GM21576 (cell line): ENCODE results near the gene SLC51A.
"Not testable (repeated sequence)": the region's sequence is repeated elsewhere in the genome, so short reads cannot be mapped to it uniquely, and the experiment has no call there.

Experiments
- ATAC-seq: cut with Tn5 transposase; IDR thresholded peaks from one replicate; pipeline ENCODE4 v1.9.1; 2021; ENCODE audit warnings: mild to moderate bottlenecking, moderate library complexity; ENCODE audit not compliant: unreplicated experiment

SLC51A gene

DNA sequence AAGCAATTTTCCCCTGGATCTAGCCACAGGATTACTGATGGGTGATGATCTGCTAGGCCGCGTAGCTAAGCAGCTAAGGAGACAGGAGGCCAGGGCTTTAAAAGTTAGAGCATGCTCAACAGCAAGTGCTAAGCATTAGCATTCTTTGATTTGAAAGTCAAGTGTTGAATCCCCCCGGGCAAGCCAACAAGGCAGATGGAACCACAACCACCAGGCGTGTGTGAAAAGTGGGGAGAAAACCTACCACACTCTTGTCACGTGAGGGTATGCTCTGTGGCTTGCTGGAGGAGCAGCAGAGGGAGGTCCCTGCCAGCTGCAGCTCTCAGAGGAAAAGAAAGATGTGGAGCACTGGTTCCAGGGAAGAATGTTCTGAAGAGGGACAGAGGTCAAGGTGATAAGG is 20.9 kb downstream of the SLC51A start:
- ATAC-seq = no peak

DNA sequence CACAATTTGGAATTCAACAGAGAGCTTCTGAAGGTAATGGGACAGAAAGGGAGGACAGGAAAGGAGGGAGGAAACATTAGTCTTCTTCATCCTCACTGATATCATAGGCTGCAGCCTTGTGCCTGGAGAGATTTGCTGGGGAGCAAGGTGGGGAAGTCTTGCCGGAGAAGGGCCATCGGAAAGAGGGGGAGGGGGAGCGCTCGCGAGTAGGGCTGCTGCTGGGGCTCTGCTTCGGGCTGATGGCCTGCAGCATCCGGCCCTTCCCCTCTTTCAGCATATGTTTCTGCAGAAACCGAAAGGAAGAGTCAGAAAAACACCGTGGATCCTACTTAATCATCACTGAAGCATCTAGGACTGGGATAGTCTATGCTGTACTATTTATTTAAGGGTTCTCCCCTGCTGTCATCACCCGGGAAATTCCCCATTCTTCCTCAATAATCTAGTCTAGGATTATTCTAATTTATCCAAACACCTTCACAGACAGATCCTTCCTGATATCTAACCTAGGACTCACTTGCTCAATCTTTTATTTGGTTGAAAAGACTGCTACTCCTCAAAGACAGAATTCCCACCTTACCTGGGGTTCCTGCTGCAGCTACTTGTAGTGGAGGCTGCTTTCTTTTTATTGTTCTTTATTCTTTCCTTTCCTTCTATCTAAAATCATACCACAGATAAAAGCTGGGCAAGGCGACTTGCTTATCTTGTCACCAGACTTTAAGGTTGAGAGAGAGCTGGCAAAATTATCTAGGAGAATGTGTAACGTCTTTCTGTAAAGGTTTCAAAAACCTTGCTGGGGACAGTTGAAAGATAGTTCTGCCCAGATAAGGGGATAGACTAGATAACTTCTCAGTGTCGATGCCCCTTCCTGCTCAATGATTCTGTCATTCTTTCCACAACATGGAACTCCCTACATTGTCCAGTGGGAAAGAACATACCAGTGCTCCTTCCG is 22.6 kb downstream of the SLC51A start:
- no peak for ATAC-seq

DNA sequence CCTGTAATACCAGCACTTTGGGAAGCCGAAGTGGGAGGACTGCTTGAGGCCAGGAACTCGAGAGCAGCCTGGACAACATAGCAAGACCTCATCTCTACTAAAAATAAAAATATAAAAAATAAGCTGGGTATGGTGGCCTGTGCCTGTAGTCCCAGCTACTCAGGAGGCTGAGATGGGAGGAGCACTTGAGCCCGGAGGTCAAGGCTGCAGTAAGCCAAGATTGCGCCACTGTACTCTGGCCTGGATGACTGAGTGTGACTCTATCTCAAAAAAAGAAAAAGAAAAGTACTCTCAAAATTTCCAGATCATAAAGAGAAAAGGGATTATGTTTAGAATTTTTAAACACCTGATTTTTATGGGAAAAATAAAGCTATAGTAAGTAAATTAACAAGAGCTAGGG is 24.1 kb downstream of the SLC51A start:
- no peak for ATAC-seq

DNA sequence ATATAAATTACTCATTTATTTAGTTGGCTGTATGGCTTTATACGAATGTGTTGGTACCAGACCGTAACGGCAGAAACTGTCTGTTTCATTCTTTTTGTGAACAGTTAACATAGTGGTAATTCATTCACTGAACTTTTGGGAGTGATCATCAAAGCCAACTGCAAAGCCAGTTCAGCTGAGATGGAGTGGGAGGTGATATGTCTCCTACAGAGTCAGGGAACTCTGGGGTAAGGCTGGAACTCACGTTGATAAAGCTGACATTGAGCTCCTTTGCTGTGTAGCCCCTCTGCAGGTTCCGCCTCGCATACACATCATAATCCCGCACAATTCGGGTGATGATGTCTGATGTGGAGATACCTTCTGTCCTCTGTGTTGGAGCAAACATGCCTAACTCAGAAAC is 25.4 kb downstream of the SLC51A start:
- no peak for ATAC-seq

DNA sequence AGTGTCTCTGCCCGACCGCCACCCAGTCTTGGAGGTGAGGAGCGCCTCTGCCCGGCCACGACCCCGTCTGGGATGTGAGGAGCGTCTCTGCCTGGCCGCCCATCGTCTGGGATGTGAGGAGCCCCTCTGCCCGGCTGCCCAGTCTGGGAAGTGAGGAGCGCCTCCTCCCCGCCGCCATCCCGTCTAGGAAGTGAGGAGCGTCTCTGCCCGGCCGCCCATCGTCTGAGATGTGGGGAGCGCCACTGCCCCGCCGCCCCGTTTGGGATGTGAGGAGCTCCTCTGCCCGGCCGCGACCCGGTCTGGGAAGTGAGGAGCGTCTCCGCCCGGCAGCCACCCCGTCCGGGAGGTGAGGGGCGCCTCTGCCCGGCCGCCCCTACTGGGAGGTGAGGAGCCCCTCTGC is 27.8 kb downstream of the SLC51A start:
- ATAC-seq = not testable (repeated sequence)

DNA sequence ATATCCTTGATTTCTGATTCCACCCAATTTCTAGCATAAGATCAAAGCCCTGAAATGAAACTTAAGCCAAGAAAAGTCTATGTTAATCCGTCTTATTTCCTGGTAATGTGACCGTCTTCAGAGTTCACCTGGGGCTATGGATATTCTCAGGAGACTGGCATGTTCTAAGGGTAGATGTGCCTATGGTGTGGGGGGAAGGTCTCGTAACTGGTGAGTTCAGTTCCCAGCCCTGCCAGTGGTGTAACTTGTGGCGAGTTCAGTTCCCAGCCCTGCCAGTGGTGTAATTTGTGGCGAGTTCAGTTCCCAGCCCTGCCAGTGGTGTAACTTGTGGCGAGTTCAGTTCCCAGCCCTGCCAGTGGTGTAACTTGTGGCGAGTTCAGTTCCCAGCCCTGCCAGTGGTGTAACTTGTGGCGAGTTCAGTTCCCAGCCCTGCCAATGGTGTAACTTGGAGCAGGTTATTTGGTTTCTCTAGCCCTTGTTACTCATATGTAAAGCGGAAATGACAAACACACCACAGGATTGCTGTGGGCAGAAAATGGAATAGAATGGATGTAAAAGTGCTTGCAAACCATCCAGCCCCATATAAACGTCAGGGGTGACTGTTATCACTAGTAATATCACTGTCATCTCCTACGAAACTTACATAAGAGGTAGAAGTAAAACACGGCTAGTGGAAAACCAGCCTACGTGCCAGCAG is 30.4 kb downstream of the SLC51A start:
- ATAC-seq = no peak

DNA sequence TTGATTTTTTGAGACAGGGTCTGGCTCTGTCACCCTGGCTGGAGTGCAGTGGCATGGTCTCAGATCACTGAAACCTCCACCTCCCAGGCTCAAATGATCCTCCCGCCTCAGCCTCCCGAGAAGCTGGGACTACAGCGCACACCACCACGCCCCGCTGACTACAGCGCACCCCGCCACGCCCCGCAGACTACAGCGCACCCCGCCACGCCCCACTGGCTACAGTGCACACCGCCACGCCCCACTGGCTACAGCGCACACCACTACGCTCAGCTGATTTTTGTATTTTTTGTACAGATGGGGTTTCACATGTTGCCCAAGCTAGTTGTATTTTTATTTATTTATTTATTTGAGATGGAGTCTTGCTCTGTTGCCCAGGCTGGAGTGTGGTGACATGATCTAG is 35.6 kb downstream of the SLC51A start:
- no peak for ATAC-seq

DNA sequence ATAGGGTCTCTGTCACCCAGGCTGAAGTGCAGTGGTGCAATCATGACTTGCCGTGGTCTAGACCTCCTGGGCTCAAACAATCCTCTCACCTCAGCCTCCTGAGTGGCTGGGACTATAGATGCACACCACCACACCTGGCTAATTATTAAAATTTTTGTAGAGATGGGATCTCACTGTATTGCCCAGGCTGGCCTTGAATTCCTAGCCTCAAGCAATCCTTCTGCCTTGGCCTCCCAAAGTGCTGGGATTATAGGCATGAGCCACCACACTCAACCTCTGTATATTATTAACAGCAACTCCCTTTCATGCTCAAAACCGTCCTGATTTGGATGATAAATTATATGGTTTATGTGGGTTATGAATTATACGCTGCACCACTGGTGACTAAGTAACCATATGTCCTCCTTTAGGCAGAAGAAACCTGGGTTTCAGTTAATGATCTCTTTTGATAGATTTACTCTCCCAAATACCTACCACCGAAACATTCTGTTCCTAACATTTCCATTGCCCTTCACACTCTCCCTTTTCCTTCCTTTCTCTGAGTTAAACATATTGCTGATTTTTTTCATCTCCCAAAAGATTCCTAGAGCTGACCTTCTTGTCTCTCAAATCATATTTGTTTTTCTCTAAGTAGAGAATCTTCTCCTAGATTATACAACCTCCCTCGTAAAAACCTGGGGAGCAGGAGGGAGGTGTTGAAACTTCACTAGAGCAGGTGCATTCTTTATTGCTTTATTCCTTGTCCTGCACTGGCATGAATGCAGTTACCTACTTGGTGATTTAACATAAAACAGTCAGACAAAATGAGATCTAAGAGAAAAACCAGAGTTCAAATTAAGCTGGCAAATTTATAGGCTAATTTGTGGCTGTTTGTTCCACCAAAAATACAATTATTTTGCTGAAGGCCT is 38.3 kb downstream of the SLC51A start:
- ATAC-seq = no peak

DNA sequence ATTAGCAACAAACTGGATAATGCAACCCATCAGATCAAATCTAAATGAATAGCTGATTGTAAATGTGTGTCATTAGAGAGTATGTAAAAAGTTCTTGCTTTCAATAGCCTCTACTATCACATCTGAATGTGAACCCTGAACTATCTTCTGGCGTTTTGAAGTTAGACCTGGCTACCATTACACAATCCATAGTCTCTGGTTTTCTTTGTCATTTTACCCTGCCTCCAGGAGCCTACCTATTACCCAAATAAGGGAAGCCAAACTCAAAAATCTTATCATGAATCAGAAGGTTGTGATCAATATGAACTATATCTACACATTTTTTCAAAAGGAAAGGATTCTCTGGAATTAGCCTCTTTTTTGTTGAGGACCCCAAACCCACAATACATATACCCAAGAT is 39.4 kb downstream of the SLC51A start:
- no peak for ATAC-seq

DNA sequence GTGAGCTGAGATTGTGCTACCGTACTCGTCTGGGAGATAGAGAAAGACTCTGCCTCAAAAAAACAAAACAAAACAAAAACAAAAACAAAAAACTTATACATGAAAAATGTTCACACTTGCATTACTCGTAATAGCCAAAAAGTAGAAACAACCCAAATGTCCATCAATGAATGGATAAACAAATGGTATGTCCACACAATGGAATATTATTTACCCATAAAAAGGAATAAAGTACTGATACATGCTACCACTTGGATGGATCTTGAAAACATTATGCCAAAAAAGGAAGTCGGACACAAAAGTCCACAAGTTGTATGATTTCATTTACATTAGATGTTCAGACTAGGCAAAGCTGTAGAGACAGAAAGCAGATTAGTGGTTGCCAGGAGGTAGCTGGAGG is 44.5 kb downstream of the SLC51A start:
- ATAC-seq = no peak

DNA sequence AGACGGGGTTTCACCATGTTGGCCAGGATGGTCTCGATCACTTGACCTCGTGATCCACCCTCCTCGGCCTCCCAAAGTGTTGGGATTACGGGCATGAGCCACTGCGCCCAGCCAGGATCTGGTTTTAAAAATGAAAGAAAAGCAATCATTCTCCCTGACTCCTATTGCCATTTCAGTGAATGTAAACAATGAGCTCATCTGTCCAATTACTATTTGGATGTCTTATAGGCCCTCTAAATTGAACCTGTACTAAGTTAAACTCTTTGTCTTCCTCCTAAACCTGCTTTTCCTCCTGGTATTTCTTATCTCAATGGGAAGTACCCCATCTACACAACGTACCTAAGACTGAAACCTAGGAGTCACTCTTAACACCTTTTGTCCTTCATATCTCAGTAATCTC is 47.5 kb downstream of the SLC51A start:
- no peak for ATAC-seq

DNA sequence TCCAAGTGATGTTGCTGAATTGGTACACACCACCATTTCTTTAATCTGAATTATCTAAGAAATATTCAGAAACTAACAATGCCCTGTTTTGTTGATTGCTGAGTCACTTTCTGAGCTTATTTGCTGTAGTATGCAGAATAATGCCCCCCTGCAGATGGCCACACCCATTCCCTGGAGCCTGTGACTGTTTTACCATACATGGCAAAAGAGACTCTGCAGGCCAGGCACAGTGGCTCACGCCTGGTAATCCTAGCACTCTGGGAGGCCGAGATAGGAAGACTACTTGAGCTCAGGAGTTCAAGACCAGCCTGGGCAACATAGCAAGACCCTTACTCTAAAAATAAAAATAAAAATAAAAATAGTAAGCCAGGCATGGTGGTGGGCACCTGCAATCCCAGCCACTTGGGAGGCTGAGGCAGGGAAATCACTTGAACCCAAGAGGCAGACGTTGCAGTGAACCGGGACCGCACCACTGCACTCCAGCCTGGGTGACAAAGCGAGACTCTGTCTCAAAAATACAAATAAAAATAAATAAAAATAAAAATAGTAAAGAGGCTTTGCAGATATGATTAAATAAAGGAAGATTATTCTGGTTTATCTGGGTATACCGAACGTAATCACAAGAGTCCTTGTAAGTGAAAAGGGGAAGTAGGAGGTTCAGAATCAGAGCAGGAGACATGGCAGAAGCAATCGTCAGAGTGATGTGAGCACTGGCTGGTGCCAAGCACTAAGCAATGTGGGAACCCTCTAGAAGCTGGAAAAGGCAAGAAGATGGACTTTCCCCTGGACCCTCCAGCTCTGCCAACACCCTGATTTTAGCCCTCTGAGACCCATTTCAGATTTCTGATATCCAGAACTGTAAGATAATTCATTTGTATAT is 52.2 kb downstream of the SLC51A start:
- ATAC-seq = no peak

DNA sequence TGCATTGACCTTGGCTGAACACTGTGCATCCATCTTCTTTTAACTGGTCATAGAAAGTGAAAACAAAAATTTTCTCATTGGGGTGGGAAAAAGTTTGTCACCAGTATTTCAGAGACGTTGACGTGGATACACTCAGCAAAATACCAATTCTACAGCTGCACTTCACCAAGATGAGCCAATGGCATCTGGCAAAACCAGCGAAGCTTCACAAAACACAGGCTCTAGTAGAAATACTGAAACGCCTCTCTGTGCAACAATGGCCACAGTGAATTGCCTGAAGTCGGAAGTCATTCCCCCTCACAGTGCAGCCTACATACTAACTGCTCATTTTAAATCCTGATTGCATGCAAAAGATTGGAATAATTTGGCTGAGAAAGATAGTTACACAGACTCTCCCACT is 54.2 kb downstream of the SLC51A start:
- no peak for ATAC-seq

DNA sequence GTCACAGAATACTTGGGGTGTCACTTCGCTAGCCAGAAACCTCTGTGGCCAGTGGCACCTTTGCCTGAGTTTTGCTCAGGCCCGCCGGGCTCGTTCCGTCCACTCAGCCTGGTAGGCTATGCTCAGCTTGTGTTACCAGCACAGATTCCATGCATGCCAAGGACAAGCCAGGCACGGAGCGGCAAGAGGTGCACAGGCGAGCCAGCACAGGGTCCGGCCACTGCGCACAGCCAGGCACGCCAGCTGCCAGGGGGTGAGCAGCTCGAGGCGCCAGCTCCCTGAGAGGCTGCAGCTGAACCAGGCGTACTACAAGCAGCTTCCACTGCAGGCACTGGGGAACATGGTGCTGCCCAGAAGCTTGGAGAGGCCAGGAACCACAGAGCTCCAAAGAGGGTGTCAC is 56.5 kb downstream of the SLC51A start:
- no peak for ATAC-seq

DNA sequence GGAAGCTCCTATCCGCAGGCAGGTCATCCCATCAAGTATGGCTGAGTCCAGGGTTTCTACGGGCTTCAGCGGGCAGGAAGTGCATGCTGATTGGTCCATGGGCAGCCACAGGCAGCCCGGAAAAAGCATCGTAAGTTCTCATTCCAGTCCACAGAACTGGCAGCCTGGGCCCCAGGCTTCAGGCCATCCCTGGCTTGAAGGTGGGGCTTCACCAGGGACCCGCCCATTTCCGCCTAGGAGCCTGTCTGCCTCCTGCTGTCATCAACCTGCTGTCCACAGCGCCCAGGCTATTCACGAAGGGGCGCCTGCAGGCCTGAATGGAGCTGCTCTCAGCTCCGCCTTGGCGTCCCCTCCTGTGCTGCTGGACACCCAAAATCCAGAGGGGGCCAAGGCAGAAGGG is 57.3 kb downstream of the SLC51A start:
- ATAC-seq = no peak

DNA sequence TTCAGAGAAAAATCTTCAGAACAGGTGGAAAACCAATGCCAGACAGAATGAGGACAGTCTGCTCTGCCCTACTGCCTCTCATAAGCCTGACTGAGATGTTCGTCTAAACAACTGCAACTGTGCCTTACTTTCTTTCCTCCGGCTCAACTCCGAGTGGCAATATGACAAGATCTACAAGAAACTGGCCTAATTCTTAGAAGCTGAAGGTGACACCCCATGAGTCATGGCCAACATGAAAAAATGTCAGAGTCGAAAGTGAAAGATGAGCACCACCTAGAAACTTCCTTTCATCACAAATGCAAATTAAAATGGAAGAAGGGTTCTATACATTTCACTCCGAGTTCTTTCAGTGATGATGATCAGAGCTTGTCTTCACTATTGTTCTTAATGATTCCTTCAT is 58.3 kb downstream of the SLC51A start:
- ATAC-seq = peak; percentile 82

DNA sequence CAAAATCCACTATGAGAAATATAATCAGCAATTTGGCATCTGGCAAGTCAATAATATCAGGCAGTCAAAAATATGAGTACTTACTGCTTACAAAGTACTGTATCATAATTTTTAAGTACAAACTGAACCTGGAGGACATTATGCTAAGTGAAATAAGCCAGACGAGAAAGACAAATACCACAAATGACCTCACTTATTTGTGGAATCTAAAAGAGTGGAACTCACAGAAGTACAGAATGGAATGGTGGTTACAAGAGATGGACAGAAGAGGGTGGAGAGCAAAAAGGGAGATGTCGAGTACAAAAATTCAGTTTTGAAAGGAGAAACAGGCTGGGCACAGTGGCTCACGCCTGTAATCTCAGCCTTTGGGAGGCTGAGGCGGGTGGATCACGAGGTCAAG is 58.8 kb downstream of the SLC51A start:
- no peak for ATAC-seq

DNA sequence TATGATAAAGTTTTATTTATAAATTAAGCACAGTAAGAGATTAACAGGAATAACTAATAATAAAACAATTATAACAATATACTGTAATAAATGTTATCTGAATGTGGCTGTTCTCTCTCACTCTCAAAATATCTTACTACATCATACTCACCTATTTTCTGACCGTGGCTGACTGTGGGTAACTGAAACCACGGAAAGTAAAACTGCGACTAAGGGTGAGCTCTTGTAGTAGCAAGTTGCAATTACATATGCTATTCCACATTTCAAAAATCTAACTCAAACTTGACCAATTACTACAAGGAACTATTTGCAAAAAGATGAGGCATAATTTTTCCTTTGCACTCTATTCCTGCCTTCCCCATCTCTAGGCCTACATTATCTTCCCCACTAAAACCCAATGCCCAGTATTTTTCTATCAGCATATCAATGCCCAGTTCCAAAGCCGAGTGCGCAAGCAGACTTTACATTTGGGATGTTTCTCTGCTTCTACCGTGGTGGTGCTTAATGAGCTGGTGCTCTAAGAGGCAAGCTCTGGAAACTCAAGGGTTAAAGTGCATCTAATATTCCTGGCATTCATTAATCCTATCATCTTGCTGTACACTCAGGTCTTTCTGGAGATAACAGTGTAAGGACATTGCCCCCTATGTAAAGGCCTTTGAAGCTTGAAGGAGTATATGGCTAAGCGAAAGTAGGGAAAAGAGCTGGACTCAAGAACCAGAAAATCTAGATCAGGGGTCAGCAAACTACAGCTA is 64.5 kb downstream of the SLC51A start:
- ATAC-seq = peak; percentile 63

DNA sequence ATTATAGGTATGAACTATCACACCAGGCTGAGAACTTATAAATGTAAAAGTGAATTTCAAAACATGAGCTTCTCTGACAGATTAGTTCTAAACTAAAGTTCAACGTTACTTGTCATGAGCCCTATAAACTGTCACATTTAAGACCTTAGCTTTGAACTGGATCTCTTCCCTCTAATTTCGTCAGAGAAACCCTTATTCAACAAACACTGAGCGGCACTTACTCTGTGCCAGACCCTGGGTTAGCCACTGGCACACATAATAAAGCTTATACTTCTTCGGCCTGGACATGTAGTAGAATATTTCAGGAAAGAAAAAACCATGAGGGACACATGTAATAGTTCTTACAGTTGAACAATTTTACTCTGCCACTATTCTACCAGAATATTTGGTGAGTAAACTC is 65.6 kb downstream of the SLC51A start:
- ATAC-seq = no peak
